Measurements from ENCODE around the gene ZBED2.
"Not testable (repeated sequence)": the region's sequence is repeated elsewhere in the genome, so short reads cannot be mapped to it uniquely, and the experiment has no call there.

ZBED2 gene

GRCh38 chr3:111570404-111571030, 24.6 kb downstream of the ZBED2 start:
- DNase-seq, result no peak

GRCh38 chr3:111568911-111569310, 26.2 kb downstream of the ZBED2 start:
- DNase-seq, result no peak

- no peak for DNase-seq
Measured at GRCh38 chr3:111568355-111568754, 26.8 kb downstream of the ZBED2 start.

- DNase-seq, result no peak
Measured at GRCh38 chr3:111566844-111567243, 28.3 kb downstream of the ZBED2 start.

GRCh38 chr3:111561902-111562301, 33.2 kb downstream of the ZBED2 start:
- DNase-seq, result not testable (repeated sequence)

GRCh38 chr3:111548756-111549155, 46.4 kb downstream of the ZBED2 start:
- DNase-seq, result no peak

- no peak for DNase-seq
Measured at GRCh38 chr3:111548092-111548491, 47.1 kb downstream of the ZBED2 start.

- no peak for DNase-seq
Measured at GRCh38 chr3:111547631-111548030, 47.5 kb downstream of the ZBED2 start.

GRCh38 chr3:111545349-111545748, 49.8 kb downstream of the ZBED2 start:
- DNase-seq, result no peak

All from activated CD4-positive, alpha-beta T cell treated with anti-CD3 and anti-CD28 coated beads, Interleukin-2, amount 50 U/mL, for 4 hours (primary cell).